ENCODE results near the gene CD2. TPM values are rescaled to one million over a fixed set of nuclear protein-coding genes. Genes with fewer than 3 reads are reported as not detected.

Gene CD2
- total RNA-seq, 4 donors from 2014 or later, result 0.35 to 1.2 (median 1.0) TPM; not detected in 1

GRCh38 chr1:116805398-116805797 lies 51.2 kb downstream of the CD2 start:
- Histone ChIP-seq H3K9me3 (no peaks in the 10 kb centered on the region), H3K27me3 (no peaks in the 10 kb centered on the region), H3K4me1 (no peaks in the 10 kb centered on the region), H3K27ac (no peak overlapping the region), H3K36me3 (no peaks in the 10 kb centered on the region), H3K4me3 (no peak overlapping the region)
- DNase-seq, result no peak
- intact Hi-C loops (cut with DNase I; ENCODE audit: low total_unique reads), result no loop called here
- TF ChIP-seq POLR2A (IDR thresholded peaks at IDR 0.05), result no peak
- no peak for TF ChIP-seq CTCF (IDR thresholded peaks at IDR 0.05)

GRCh38 chr1:116806245-116806644 lies 52.0 kb downstream of the CD2 start:
- Histone ChIP-seq H3K36me3 (no peaks in the 10 kb centered on the region), H3K27ac (no peak overlapping the region), H3K27me3 (no peaks in the 10 kb centered on the region), H3K4me3 (no peak overlapping the region), H3K9me3 (no peaks in the 10 kb centered on the region), H3K4me1 (no peaks in the 10 kb centered on the region)
- TF ChIP-seq CTCF (IDR thresholded peaks at IDR 0.05) (no peak), POLR2A (IDR thresholded peaks at IDR 0.05) (no peak)
- intact Hi-C loops (cut with DNase I; ENCODE audit: low total_unique reads), result no loop called here
- DNase-seq, result no peak

- no peaks in the 10 kb centered on the region for H3K27me3 ChIP-seq
- no peaks in the 10 kb centered on the region for H3K4me1 ChIP-seq
- intact Hi-C loops (cut with DNase I; ENCODE audit: low total_unique reads), result no loop called here
- H3K4me3 ChIP-seq, result no peak overlapping the region
- TF ChIP-seq CTCF (IDR thresholded peaks at IDR 0.05), result no peak
- TF ChIP-seq POLR2A (IDR thresholded peaks at IDR 0.05), result no peak
- H3K9me3 ChIP-seq, result no peaks in the 10 kb centered on the region
- no peak for DNase-seq
- no peak overlapping the region for H3K27ac ChIP-seq
- H3K36me3 ChIP-seq, result no peaks in the 10 kb centered on the region
These were observed 52.4 kb downstream of the CD2 start for GRCh38 chr1:116806671-116807070.

- Histone ChIP-seq H3K27me3 (no peaks in the 10 kb centered on the region), H3K9me3 (no peaks in the 10 kb centered on the region), H3K36me3 (no peaks in the 10 kb centered on the region), H3K4me3 (no peak overlapping the region), H3K27ac (no peak overlapping the region), H3K4me1 (no peaks in the 10 kb centered on the region)
- no peak for TF ChIP-seq CTCF (IDR thresholded peaks at IDR 0.05)
- TF ChIP-seq POLR2A (IDR thresholded peaks at IDR 0.05), result no peak
- intact Hi-C loops (cut with DNase I; ENCODE audit: low total_unique reads), result no loop called here
- DNase-seq, result no peak
These were observed 53.4 kb downstream of the CD2 start for GRCh38 chr1:116807394-116808199.

GRCh38 chr1:116808200-116808847 lies 54.1 kb downstream of the CD2 start:
- H3K36me3 ChIP-seq, result no peaks in the 10 kb centered on the region
- no peak for DNase-seq
- H3K4me1 ChIP-seq, result no peaks in the 10 kb centered on the region
- H3K4me3 ChIP-seq, result no peak overlapping the region
- intact Hi-C loops (cut with DNase I; ENCODE audit: low total_unique reads), result no loop called here
- H3K27me3 ChIP-seq, result no peaks in the 10 kb centered on the region
- no peak for TF ChIP-seq POLR2A (IDR thresholded peaks at IDR 0.05)
- TF ChIP-seq CTCF (IDR thresholded peaks at IDR 0.05), result no peak
- no peak overlapping the region for H3K27ac ChIP-seq
- no peaks in the 10 kb centered on the region for H3K9me3 ChIP-seq

Measured in uterus (tissue), 4 donors.